GM23338 (cell line): ENCODE results near the gene SRSF9. TPM values are rescaled to one million over a fixed set of nuclear protein-coding genes. Genes with fewer than 3 reads are reported as not detected.

Experiments used
- ATAC-seq: fragments of 200-7000 bp; cut with Tn5 transposase; 3 replicates; pipeline ENCODE4 v1.9.1; 2020
- DNase-seq: peaks from one replicate; pipeline ENCODE4 v3.0.0-alpha.2; 2015; ENCODE audit warnings: low spot score
- H2AFZ ChIP-seq: fragments of 200-600 bp; sonication (generic); 2 replicates; pipeline ENCODE4 v1.8.0; 2016; ENCODE audit warnings: antibody characterized with exemption, mild to moderate bottlenecking, moderate library complexity
- H3F3A ChIP-seq: fragments of 200-600 bp; sonication (generic); replicated peaks from 2 replicates; pipeline ENCODE4 v1.8.0; 2017; ENCODE audit warnings: antibody characterized with exemption, mixed run types, low read depth
- H3K27ac ChIP-seq: fragments of 200-600 bp; sonication (generic); 2 replicates; pipeline ENCODE4 v1.6.1; 2016; ENCODE audit warnings: low read depth
- H3K27me3 ChIP-seq: fragments of 200-600 bp; sonication (generic); 2 replicates; pipeline ENCODE4 v1.8.0; 2016; ENCODE audit warnings: mild to moderate bottlenecking, mixed run types, moderate library complexity; ENCODE audit not compliant: insufficient read depth
- H3K36me3 ChIP-seq: fragments of 200-600 bp; sonication (generic); 2 replicates; pipeline ENCODE4 v1.8.0; 2016; ENCODE audit warnings: mild to moderate bottlenecking; ENCODE audit not compliant: insufficient read depth
- H3K4me1 ChIP-seq: fragments of 200-600 bp; sonication (generic); 2 replicates; pipeline ENCODE4 v1.8.0; 2016; ENCODE audit warnings: mild to moderate bottlenecking, moderate library complexity; ENCODE audit not compliant: insufficient read depth
- H3K4me2 ChIP-seq: fragments of 200-600 bp; sonication (generic); 2 replicates; pipeline ENCODE4 v1.7.1; 2017; ENCODE audit warnings: mixed run types
- H3K4me3 ChIP-seq: fragments of 200-600 bp; sonication (generic); 2 replicates; pipeline ENCODE4 v1.6.1; 2016; ENCODE audit warnings: mixed run types
- H3K79me2 ChIP-seq: fragments of 200-600 bp; sonication (generic); replicated peaks from 2 replicates; pipeline ENCODE4 v1.8.0; 2017; ENCODE audit warnings: mild to moderate bottlenecking; ENCODE audit not compliant: insufficient read depth
- H3K9me2 ChIP-seq: fragments of 200-600 bp; sonication (generic); 2 replicates; pipeline ENCODE4 v1.8.0; 2017; ENCODE audit not compliant: insufficient read depth
- H4K20me1 ChIP-seq: fragments of 200-600 bp; sonication (generic); replicated peaks from 2 replicates; pipeline ENCODE4 v1.8.0; 2017; ENCODE audit warnings: mild to moderate bottlenecking; ENCODE audit not compliant: insufficient read depth
- H3K27ac Mint-ChIP-seq: 2 replicates; pipeline ENCODE4 v1.8.0; 2020; ENCODE audit warnings: inconsistent platforms, mild to moderate bottlenecking, moderate library complexity, mixed read lengths
- H3K27me3 Mint-ChIP-seq: 3 replicates; pipeline ENCODE4 v1.8.0; 2022; ENCODE audit warnings: low read depth, mild to moderate bottlenecking, moderate library complexity, mixed read lengths, inconsistent platforms; ENCODE audit not compliant: insufficient read depth, poor library complexity
- H3K36me3 Mint-ChIP-seq: 3 replicates; pipeline ENCODE4 v1.8.0; 2021; ENCODE audit warnings: low read depth, mild to moderate bottlenecking, inconsistent platforms, moderate library complexity, mixed read lengths
- H3K4me1 Mint-ChIP-seq: 3 replicates; pipeline ENCODE4 v1.8.0; 2020; ENCODE audit warnings: mild to moderate bottlenecking, inconsistent platforms, mixed read lengths
- H3K4me3 Mint-ChIP-seq: 3 replicates; pipeline ENCODE4 v1.8.0; 2021; ENCODE audit warnings: moderate library complexity, mild to moderate bottlenecking, inconsistent platforms, mixed read lengths
- H3K9me3 Mint-ChIP-seq: 3 replicates; pipeline ENCODE4 v1.8.0; 2020; ENCODE audit warnings: moderate library complexity, mild to moderate bottlenecking, inconsistent platforms, mixed read lengths
- CREB1 ChIP-seq: fragments of 250-450 bp; sonication (Bioruptor Pico); IDR thresholded peaks from 2 replicates; pipeline ENCODE4 v1.5.0; 2020; ENCODE audit warnings: low read depth, mild to moderate bottlenecking, moderate library complexity
- CTCF ChIP-seq, 2 experiments: fragments of 200-600 bp in 1 of 2; sonication (generic) in 1 of 2; conservative IDR thresholded peaks; 2 replicates each; pipeline versions ENCODE4 v1.5.1 to v1.6.1; 2016 to 2017; ENCODE audit warnings: antibody characterized with exemption in 2 of 2, low read depth in 2 of 2, mild to moderate bottlenecking in 2 of 2, moderate library complexity in 1 of 2
- EZH2 ChIP-seq: fragments of 200-600 bp; sonication (generic); IDR thresholded peaks from one replicate; pipeline ENCODE4 v1.8.0; 2017; ENCODE audit warnings: antibody characterized with exemption, mild to moderate bottlenecking, low read depth; ENCODE audit not compliant: unreplicated experiment
- EZH2phosphoT487 ChIP-seq: fragments of 200-600 bp; sonication (generic); IDR thresholded peaks from one replicate; pipeline ENCODE4 v1.8.1; 2018; ENCODE audit warnings: antibody characterized with exemption; ENCODE audit not compliant: unreplicated experiment
- JUNB ChIP-seq: IDR thresholded peaks from one replicate; pipeline ENCODE4 v1.6.1; 2016; ENCODE audit warnings: antibody characterized with exemption; ENCODE audit not compliant: unreplicated experiment
- POLR2AphosphoS5 ChIP-seq: IDR thresholded peaks from 2 replicates; pipeline ENCODE4 v1.6.1; 2016; ENCODE audit warnings: antibody characterized with exemption, low read depth
- STAT1 ChIP-seq: IDR thresholded peaks from one replicate; pipeline ENCODE4 v1.6.1; 2016; ENCODE audit warnings: antibody characterized with exemption; ENCODE audit not compliant: unreplicated experiment
- ZNF114 ChIP-seq: fragments of 250-450 bp; sonication (Bioruptor Pico); IDR thresholded peaks from 2 replicates; pipeline ENCODE4 v1.5.0; 2020; ENCODE audit warnings: mild to moderate bottlenecking, moderate library complexity
- ZNF331 ChIP-seq: fragments of 250-450 bp; sonication (Bioruptor Pico); IDR thresholded peaks from 2 replicates; pipeline ENCODE4 v1.5.0; 2020; ENCODE audit warnings: low read depth, mild to moderate bottlenecking, moderate library complexity
- polyA plus RNA-seq: library from polyadenylated mRNA; unstranded; fragments of >200 nt; fragmentation: Nextera tagmentation; extraction: Ambion mirVana; gene quantifications from 2 replicates; pipeline ENCODE4 v1.2.1, GENCODE V29; 2016
- total RNA-seq: library from RNA; depleted of rRNA; stranded (reverse); fragments of >200 nt; shearing (Covaris generic); gene quantifications from 2 replicates; pipeline ENCODE4 v1.2.3, GENCODE V29; 2014
- TF ChIP-seq, protein P1 (sequence below): IDR thresholded peaks from one replicate; pipeline ENCODE4 v1.6.1; 2018; ENCODE audit warnings: antibody characterized with exemption; ENCODE audit not compliant: unreplicated experiment
- TF ChIP-seq, protein P2 (sequence below): IDR thresholded peaks from 2 replicates; pipeline ENCODE4 v1.6.1; 2016; ENCODE audit warnings: antibody characterized with exemption

SRSF9 gene
- total and polyA plus RNA-seq, 2 experiments from 2014 or later, result 250 to 481 TPM

DNA sequence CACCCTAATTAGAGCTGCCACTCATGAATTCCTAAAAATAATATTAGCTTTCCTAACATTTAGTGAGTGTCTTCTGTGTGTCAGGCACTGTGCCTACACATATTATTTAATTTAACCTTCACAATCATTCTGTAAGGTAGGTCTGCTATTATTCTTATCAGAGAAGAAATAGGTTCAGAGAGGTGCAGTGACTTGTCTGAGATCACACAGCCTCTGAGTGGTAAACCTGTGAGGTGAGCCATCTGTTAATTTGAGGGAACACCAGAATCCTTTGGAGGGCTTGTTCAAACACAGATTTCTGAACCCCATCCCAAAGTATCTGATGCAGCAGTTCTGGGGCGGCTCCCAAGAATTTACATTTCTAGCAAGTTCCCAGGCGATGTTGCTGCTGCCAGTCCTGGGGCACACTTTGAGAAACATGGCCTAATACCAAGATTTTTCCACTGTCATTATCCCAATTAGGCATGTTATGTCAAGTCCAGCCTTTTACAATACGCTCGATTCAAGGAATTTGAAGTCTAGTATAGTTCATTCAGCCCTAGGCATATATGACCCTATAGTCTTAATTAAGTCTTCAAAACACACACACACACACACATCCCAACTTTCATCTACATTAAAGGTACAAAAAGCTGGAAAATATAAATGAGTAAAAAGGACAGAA is 51.5 kb downstream of the SRSF9 start (continued):
- no peak for TF ChIP-seq CTCF (conservative IDR thresholded peaks at IDR 0.05; ENCODE audit: low read depth in 2 of 2)
- no peak for TF ChIP-seq STAT1
- TF ChIP-seq EZH2phosphoT487, result no peak
- TF ChIP-seq JUNB, result no peak
- TF ChIP-seq ZNF331 (CRISPR knock-in tag), result no peak
- TF ChIP-seq, protein P1, sequence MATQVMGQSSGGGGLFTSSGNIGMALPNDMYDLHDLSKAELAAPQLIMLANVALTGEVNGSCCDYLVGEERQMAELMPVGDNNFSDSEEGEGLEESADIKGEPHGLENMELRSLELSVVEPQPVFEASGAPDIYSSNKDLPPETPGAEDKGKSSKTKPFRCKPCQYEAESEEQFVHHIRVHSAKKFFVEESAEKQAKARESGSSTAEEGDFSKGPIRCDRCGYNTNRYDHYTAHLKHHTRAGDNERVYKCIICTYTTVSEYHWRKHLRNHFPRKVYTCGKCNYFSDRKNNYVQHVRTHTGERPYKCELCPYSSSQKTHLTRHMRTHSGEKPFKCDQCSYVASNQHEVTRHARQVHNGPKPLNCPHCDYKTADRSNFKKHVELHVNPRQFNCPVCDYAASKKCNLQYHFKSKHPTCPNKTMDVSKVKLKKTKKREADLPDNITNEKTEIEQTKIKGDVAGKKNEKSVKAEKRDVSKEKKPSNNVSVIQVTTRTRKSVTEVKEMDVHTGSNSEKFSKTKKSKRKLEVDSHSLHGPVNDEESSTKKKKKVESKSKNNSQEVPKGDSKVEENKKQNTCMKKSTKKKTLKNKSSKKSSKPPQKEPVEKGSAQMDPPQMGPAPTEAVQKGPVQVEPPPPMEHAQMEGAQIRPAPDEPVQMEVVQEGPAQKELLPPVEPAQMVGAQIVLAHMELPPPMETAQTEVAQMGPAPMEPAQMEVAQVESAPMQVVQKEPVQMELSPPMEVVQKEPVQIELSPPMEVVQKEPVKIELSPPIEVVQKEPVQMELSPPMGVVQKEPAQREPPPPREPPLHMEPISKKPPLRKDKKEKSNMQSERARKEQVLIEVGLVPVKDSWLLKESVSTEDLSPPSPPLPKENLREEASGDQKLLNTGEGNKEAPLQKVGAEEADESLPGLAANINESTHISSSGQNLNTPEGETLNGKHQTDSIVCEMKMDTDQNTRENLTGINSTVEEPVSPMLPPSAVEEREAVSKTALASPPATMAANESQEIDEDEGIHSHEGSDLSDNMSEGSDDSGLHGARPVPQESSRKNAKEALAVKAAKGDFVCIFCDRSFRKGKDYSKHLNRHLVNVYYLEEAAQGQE, result no peak
- no peak for TF ChIP-seq POLR2AphosphoS5

DNA sequence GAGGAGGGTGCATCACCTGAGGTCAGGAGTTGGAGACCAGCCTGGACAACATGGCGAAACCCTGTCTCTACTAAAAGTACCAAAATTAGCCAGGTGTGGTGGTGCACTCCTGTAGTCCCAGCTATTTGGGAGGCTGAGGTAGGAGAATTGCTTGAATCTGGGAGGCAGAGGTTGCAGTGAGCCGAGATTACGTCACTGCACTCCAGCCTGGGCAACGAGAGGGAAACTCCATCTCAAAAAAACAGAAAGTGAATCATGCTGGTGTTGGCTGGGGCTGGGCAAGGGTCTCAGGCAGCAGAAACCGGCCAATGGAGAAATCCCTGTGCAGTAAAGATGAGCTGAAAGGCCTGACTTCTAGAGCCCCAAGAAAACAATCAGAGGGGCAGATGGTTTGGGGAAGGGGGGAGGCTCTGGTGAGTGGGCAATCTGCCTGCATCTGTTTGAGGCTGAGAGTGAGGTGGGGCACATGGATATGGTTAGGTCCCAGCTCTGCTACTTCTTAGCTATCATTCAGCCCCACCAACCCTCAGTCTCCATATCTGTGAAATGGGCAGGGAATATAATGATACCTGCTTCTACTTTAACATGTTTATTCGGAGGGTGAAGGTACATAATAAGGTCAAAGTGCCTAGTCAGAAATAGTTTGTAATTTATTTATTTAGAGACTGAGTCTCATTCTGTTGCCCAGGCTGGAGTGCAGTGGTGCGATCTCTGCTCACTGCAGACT is 52.9 kb downstream of the SRSF9 start:
- H3K9me2 ChIP-seq, result no peaks in the 10 kb centered on the region
- no peaks in the 10 kb centered on the region for H3K79me2 ChIP-seq
- no peaks in the 10 kb centered on the region for H3K36me3 Mint-ChIP-seq
- peaks cover 18% of the 10 kb centered on the region for H3K4me1 Mint-ChIP-seq
- H3K27me3 Mint-ChIP-seq, result peaks cover 11% of the 10 kb centered on the region
- no peak overlapping the region for H3K27ac Mint-ChIP-seq
- no peaks in the 10 kb centered on the region for H3K27me3 ChIP-seq
- H3F3A ChIP-seq, result no peaks in the 10 kb centered on the region; the same call in 1 of the 2 replicates
- no peak overlapping the region for H3K4me3 Mint-ChIP-seq
- no peak for ATAC-seq
- H2AFZ ChIP-seq, result no peak overlapping the region
- H3K4me3 ChIP-seq, result no peak overlapping the region
- no peak overlapping the region for H3K4me2 ChIP-seq
- no peaks in the 10 kb centered on the region; the same call in 2 of the 3 replicates for H3K9me3 Mint-ChIP-seq
- H4K20me1 ChIP-seq, result no peaks in the 10 kb centered on the region
- H3K36me3 ChIP-seq, result no peaks in the 10 kb centered on the region
- no peak overlapping the region for H3K27ac ChIP-seq
- DNase-seq, result no peak
- peaks cover 14% of the 10 kb centered on the region for H3K4me1 ChIP-seq
- no peak for TF ChIP-seq EZH2
- TF ChIP-seq CREB1 (CRISPR knock-in tag), result no peak
- TF ChIP-seq, protein P2, sequence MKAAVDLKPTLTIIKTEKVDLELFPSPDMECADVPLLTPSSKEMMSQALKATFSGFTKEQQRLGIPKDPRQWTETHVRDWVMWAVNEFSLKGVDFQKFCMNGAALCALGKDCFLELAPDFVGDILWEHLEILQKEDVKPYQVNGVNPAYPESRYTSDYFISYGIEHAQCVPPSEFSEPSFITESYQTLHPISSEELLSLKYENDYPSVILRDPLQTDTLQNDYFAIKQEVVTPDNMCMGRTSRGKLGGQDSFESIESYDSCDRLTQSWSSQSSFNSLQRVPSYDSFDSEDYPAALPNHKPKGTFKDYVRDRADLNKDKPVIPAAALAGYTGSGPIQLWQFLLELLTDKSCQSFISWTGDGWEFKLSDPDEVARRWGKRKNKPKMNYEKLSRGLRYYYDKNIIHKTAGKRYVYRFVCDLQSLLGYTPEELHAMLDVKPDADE, result no peak
- TF ChIP-seq STAT1, result no peak
- TF ChIP-seq ZNF114 (CRISPR knock-in tag), result no peak
- TF ChIP-seq JUNB, result no peak
